Activated CD8-positive, alpha-beta memory T cell treated with anti-CD3 and anti-CD28 coated beads for 48 hours (primary cell): ENCODE data around the gene MICOS13.

Source experiments
- DNase-seq, 3 experiments: peaks; one replicate each; pipeline ENCODE4 v3.0.0-alpha.2; 2020; ENCODE audit warnings: low read depth in 2 of 3, low spot score in 2 of 3

MICOS13 gene

GRCh38 chr19:5667751-5668271, 12.5 kb downstream of the MICOS13 start:
- no peak for DNase-seq

- no peak for DNase-seq
Measured at GRCh38 chr19:5666921-5667610, 13.2 kb downstream of the MICOS13 start.

- DNase-seq, result no peak
Measured at GRCh38 chr19:5665781-5666513, 14.4 kb downstream of the MICOS13 start.

GRCh38 chr19:5664515-5664914, 15.8 kb downstream of the MICOS13 start:
- no peak for DNase-seq

GRCh38 chr19:5663904-5664303, 16.4 kb downstream of the MICOS13 start:
- no peak for DNase-seq

GRCh38 chr19:5661483-5661882, 18.8 kb downstream of the MICOS13 start:
- DNase-seq, result no peak

- no peak for DNase-seq
Measured at GRCh38 chr19:5655412-5655811, 24.9 kb downstream of the MICOS13 start.

GRCh38 chr19:5654931-5655330, 25.4 kb downstream of the MICOS13 start:
- no peak for DNase-seq

- DNase-seq, result no peak
Measured at GRCh38 chr19:5652261-5652660, 28.1 kb downstream of the MICOS13 start.

- no peak for DNase-seq
Measured at GRCh38 chr19:5651361-5651760, 29.0 kb downstream of the MICOS13 start.

GRCh38 chr19:5648464-5648863, 31.9 kb downstream of the MICOS13 start:
- no peak for DNase-seq

GRCh38 chr19:5646703-5647102, 33.6 kb downstream of the MICOS13 start:
- DNase-seq, result no peak

- no peak for DNase-seq
Measured at GRCh38 chr19:5645409-5645808, 34.9 kb downstream of the MICOS13 start.

- no peak for DNase-seq
Measured at GRCh38 chr19:5644037-5644436, 36.3 kb downstream of the MICOS13 start.

GRCh38 chr19:5643060-5643459, 37.3 kb downstream of the MICOS13 start:
- DNase-seq, result no peak

GRCh38 chr19:5642204-5642603, 38.1 kb downstream of the MICOS13 start:
- no peak for DNase-seq

- DNase-seq, result no peak
Measured at GRCh38 chr19:5641171-5641570, 39.1 kb downstream of the MICOS13 start.

- DNase-seq, result no peak
Measured at GRCh38 chr19:5637971-5638370, 42.3 kb downstream of the MICOS13 start.

- no peak for DNase-seq
Measured at GRCh38 chr19:5635427-5635826, 44.9 kb downstream of the MICOS13 start.

- no peak for DNase-seq
Measured at GRCh38 chr19:5632657-5633056, 47.7 kb downstream of the MICOS13 start.

GRCh38 chr19:5632241-5632612, 48.1 kb downstream of the MICOS13 start:
- DNase-seq, result no peak

GRCh38 chr19:5631567-5632240, 48.6 kb downstream of the MICOS13 start:
- no peak for DNase-seq
